OCI-LY7 (cell line): ENCODE results near the gene NLN. TPM values are rescaled to one million over a fixed set of nuclear protein-coding genes. Genes with fewer than 3 reads are reported as not detected.
A peak's percentile ranks its signal among the peaks of the same experiment; 100 is the strongest.

ENCODE experiments used
- BruUV-seq: library from RNA; stranded (reverse); fragments of 400-500 nt; replicated peaks from 2 replicates; lab custom pipeline; 2021; lab: Mats Ljungman, UMichigan
- CTCF ChIA-PET: fragments of 300-600 bp; sonication (Branson Sonifier 250); formaldehyde crosslinking; loops from one replicate; lab custom pipeline; 2022; ENCODE audit warnings: antibody characterized with exemption; ENCODE audit not compliant: unreplicated experiment; lab: Charles Lee
- POLR2A ChIA-PET: fragments of 300-600 bp; sonication (Branson Sonifier 250); formaldehyde crosslinking; loops from one replicate; lab custom pipeline; 2022; ENCODE audit warnings: antibody characterized with exemption; lab: Charles Lee
- DNase-seq: peaks from one replicate; pipeline ENCODE4 v3.0.0-alpha.2; 2015; ENCODE audit warnings: low spot score
- H2AFZ ChIP-seq: fragments of 200-600 bp; sonication (generic), shearing (Covaris generic); 2 replicates; pipeline ENCODE4 v1.6.1; 2014; ENCODE audit warnings: mild to moderate bottlenecking, antibody characterized with exemption, low read length, moderate library complexity
- H3K27ac ChIP-seq: fragments of 200-600 bp; sonication (generic); 2 replicates; pipeline ENCODE4 v1.5.1; 2014; ENCODE audit warnings: mixed run types, low read depth, mild to moderate bottlenecking, moderate library complexity, low read length, inconsistent platforms; ENCODE audit not compliant: poor library complexity, severe bottlenecking
- H3K36me3 ChIP-seq: fragments of 200-600 bp; sonication (generic); 2 replicates; pipeline ENCODE4 v1.6.1; 2014; ENCODE audit warnings: mild to moderate bottlenecking, antibody characterized with exemption, low read length, moderate library complexity, mixed read lengths; ENCODE audit not compliant: insufficient read depth
- H3K4me1 ChIP-seq: fragments of 200-600 bp; sonication (generic); 2 replicates; pipeline ENCODE4 v1.5.1; 2014; ENCODE audit warnings: mild to moderate bottlenecking, low read length; ENCODE audit not compliant: insufficient read depth, poor library complexity, severe bottlenecking
- H3K4me2 ChIP-seq: fragments of 200-600 bp; sonication (generic); 2 replicates; pipeline ENCODE4 v1.6.1; 2014; ENCODE audit warnings: mild to moderate bottlenecking, low read length
- H3K4me3 ChIP-seq: fragments of 200-600 bp; sonication (generic); 2 replicates; pipeline ENCODE4 v1.5.1; 2014; ENCODE audit warnings: mild to moderate bottlenecking, low read depth, low read length; ENCODE audit not compliant: poor library complexity, severe bottlenecking
- H3K79me2 ChIP-seq: fragments of 200-600 bp; sonication (generic); 2 replicates; pipeline ENCODE4 v1.6.1; 2016; ENCODE audit warnings: low read depth, mild to moderate bottlenecking, low read length, moderate library complexity, mixed read lengths; ENCODE audit not compliant: insufficient read depth
- H3K9me2 ChIP-seq: fragments of 200-600 bp; sonication (generic); 2 replicates; pipeline ENCODE4 v1.6.1; 2016; ENCODE audit warnings: mild to moderate bottlenecking, low read length, mixed read lengths; ENCODE audit not compliant: insufficient read depth
- H3K9me3 ChIP-seq: fragments of 200-600 bp; sonication (generic); 2 replicates; pipeline ENCODE4 v1.6.1; 2014; ENCODE audit warnings: mild to moderate bottlenecking, mixed run types, low read length, mixed read lengths
- H4K20me1 ChIP-seq: fragments of 200-600 bp; sonication (generic); 2 replicates; pipeline ENCODE4 v1.6.1; 2014; ENCODE audit warnings: mild to moderate bottlenecking, antibody characterized with exemption, low read length, moderate library complexity, mixed read lengths; ENCODE audit not compliant: insufficient read depth
- EZH2phosphoT487 ChIP-seq: fragments of 200-600 bp; sonication (generic); IDR thresholded peaks from 2 replicates; pipeline ENCODE4 v1.6.1; 2018; ENCODE audit warnings: low read depth, borderline replicate concordance, mild to moderate bottlenecking, mixed run types, antibody characterized with exemption, low read length, moderate library complexity, mixed read lengths
- intact Hi-C: fragments of 100-400 bp; cut with micrococcal nuclease; formaldehyde crosslinking; loops from one replicate; pipeline ENCODE4 v1.10.0; 2022; ENCODE audit not compliant: unreplicated experiment
- total RNA-seq, 2 experiments: library from RNA; depleted of rRNA in 1 of 2; stranded (reverse); fragments of >200 nt in 1 of 2; shearing (Covaris generic) in 1 of 2; gene quantifications; 2 replicates each; pipeline ENCODE4 v1.2.3, GENCODE V29; 2014 to 2022
- TF ChIP-seq, protein P1 (sequence below): fragments of 200-600 bp; sonication (generic); conservative IDR thresholded peaks from 2 replicates; pipeline ENCODE4 v1.5.1; 2014; ENCODE audit warnings: mild to moderate bottlenecking, antibody characterized with exemption, low read length, moderate library complexity, mixed read lengths

NLN gene
- total RNA-seq, 2 experiments from 2014 or later, result 14.9 to 26.0 TPM

DNA sequence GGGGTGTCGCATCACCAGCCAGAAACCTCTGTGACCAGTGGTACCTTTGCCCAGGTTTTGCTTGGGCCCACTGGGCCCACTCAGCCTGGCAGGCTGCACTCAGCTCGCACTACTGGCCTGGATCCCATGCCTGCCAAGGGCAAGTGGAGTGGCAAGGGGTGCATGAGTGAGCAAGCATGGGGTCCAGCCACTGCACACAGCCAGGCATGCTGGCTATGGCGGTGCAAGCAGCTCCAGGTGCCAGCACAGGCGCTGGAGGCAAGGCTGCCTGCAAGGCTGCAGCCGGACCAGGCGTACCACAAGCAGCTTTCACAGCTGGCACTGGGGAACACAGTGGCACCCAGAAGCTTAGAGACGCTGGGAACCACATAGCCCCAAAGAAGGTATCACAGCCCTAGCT is 80.1 kb downstream of the NLN start:
- BruUV-seq, result no TSS peak
- CTCF ChIA-PET, result no interaction called here

DNA sequence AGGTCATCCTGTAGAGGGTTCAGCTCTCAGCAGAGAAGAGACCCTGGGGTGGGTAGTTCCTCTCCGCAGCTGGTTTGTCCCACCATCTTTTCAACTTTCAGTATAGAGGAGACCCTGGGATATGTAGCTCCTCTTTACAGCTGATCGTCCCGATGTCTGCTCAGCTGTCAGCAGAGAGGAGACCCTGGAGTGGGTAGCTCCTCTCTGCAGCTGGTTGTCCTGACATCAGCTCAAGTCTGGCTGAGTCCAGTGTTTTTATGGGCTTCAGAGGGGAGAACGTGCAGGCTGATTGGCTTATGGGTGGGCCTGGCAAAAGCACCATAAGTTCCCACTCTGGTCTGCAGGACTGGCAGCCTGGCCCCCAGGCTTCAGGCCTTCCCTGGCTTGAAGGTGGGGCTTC is 80.8 kb downstream of the NLN start:
- H3K79me2 ChIP-seq, result no peaks in the 10 kb centered on the region
- no peaks in the 10 kb centered on the region for H3K9me2 ChIP-seq
- intact Hi-C loops, result no loop called here
- H3K4me3 ChIP-seq, result no peak overlapping the region
- ChIA-PET POLR2A (interaction anchor here (1.1 kb wide), 1 partner anchor 17 kb away, joined by 4 read pairs; no protein-coding TSS in a partner anchor), CTCF (no interaction called here)
- DNase-seq, result peak; percentile 21
- no TSS peak for BruUV-seq
- H3K4me1 ChIP-seq, result no peaks in the 10 kb centered on the region
- H2AFZ ChIP-seq, result no peak overlapping the region
- TF ChIP-seq, protein P1, sequence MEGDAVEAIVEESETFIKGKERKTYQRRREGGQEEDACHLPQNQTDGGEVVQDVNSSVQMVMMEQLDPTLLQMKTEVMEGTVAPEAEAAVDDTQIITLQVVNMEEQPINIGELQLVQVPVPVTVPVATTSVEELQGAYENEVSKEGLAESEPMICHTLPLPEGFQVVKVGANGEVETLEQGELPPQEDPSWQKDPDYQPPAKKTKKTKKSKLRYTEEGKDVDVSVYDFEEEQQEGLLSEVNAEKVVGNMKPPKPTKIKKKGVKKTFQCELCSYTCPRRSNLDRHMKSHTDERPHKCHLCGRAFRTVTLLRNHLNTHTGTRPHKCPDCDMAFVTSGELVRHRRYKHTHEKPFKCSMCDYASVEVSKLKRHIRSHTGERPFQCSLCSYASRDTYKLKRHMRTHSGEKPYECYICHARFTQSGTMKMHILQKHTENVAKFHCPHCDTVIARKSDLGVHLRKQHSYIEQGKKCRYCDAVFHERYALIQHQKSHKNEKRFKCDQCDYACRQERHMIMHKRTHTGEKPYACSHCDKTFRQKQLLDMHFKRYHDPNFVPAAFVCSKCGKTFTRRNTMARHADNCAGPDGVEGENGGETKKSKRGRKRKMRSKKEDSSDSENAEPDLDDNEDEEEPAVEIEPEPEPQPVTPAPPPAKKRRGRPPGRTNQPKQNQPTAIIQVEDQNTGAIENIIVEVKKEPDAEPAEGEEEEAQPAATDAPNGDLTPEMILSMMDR, result no peak
- no peak for TF ChIP-seq EZH2phosphoT487
- no peak overlapping the region for H3K4me2 ChIP-seq
- H3K27ac ChIP-seq, result no peak overlapping the region
- H4K20me1 ChIP-seq, result no peaks in the 10 kb centered on the region
- H3K36me3 ChIP-seq, result peaks cover 51% of the 10 kb centered on the region
- H3K9me3 ChIP-seq, result peaks cover 20% of the 10 kb centered on the region; the same call in 1 of the 2 replicates

More for the DNA sequence above, 80.1 kb downstream of the NLN start:
- Histone ChIP-seq H3K27ac (no peak overlapping the region), H3K4me3 (no peak overlapping the region), H3K36me3 (peaks cover 58% of the 10 kb centered on the region), H4K20me1 (no peaks in the 10 kb centered on the region), H3K9me3 (peaks cover 20% of the 10 kb centered on the region; the same call in 1 of the 2 replicates), H3K4me2 (no peak overlapping the region), H3K79me2 (no peaks in the 10 kb centered on the region), H3K9me2 (no peaks in the 10 kb centered on the region), H2AFZ (no peak overlapping the region), H3K4me1 (no peaks in the 10 kb centered on the region)
- POLR2A ChIA-PET, result interaction anchor here (1.1 kb wide), 1 partner anchor 18 kb away, joined by 4 read pairs; no protein-coding TSS in a partner anchor
- DNase-seq, result no peak
- intact Hi-C loops, result no loop called here
- TF ChIP-seq EZH2phosphoT487, result no peak
- TF ChIP-seq, protein P1, result no peak

DNA sequence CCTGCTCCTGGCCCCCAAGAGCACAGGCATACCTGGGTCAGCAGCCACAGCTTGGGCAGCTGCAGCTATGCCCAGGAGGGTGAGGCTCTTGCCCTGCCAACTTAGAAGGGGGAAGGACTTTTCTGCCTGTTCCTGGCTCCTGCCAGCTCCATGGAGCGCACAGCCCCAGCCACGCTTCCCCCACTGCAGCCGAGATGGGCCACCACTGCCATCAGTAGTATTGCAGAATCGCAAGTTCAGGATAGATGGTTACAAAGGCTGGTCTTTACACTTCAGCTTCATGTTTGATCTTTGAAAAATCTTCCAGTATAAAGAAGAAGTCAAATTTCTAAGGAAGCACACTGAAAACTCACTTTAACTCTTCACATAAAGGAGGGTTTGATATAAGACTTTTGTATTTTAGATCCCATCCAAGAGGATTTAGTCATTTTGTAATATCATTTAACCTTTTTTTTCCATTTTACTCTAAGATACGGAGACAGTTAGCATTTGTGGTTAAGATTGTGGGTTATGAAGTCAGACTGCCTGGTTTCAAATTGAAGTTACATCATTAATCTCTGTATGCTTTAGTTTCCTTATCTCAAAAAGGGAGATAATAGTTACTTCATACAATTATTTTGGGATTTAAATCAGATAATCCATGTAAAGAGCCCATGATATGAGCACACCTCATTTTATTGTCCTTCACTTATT is 81.8 kb downstream of the NLN start:
- CTCF ChIA-PET, result no interaction called here
- DNase-seq, result no peak
- intact Hi-C loops, result no loop called here
- no peak overlapping the region for H3K4me2 ChIP-seq
- H3K79me2 ChIP-seq, result no peaks in the 10 kb centered on the region
- H3K9me3 ChIP-seq, result peaks cover 20% of the 10 kb centered on the region; the same call in 1 of the 2 replicates
- H3K9me2 ChIP-seq, result no peaks in the 10 kb centered on the region
- POLR2A ChIA-PET, result interaction anchor here (0.5 to 0.6 kb wide), 2 partner anchors 169 to 198 kb away, joined by 3 read pairs; no protein-coding TSS in a partner anchor
- no peaks in the 10 kb centered on the region for H4K20me1 ChIP-seq
- TF ChIP-seq EZH2phosphoT487, result no peak
- TF ChIP-seq, protein P1, result no peak
- no peak overlapping the region for H3K27ac ChIP-seq
- BruUV-seq, result no TSS peak
- H3K36me3 ChIP-seq, result peaks cover 45% of the 10 kb centered on the region
- no peaks in the 10 kb centered on the region for H3K4me1 ChIP-seq
- no peak overlapping the region for H2AFZ ChIP-seq
- H3K4me3 ChIP-seq, result no peak overlapping the region
